ENCODE results near the gene ARHGAP27.
"Not testable (repeated sequence)": the region's sequence is repeated elsewhere in the genome, so short reads cannot be mapped to it uniquely, and the experiment has no call there.

Gene ARHGAP27

DNA sequence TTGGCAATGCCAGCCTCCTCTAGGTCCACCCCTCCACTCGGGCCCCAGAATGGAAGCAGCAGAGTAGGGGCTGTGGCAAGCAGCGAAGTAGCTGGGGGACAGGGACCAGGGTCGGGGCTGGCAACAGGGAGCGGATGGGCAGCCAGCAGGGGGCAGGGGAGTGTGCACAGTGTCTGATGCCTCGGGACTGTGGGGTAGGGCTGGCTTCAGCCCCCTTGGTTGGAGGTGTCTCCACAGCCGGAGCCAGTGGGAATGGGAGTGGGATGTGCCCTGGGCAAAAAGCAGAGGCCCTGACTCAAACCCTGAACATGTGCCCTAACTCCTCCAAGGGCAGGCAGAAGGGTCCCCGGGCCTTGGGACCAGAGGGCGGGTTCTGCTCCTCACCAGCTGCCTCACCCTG lies 18.5 kb upstream of the ARHGAP27 start:
- peak; percentile 30 to 41 for ATAC-seq (replicated peaks)
- peaks cover 16 to 21% of the 10 kb centered on the region in 2 donors for H3K4me1 Mint-ChIP-seq
- H3K4me3 Mint-ChIP-seq = peak overlapping the region in 1 of 2 donors; percentile 67
- peak overlapping the region; percentile 59 for H3K27ac Mint-ChIP-seq
- no peaks in the 10 kb centered on the region for H3K9me3 Mint-ChIP-seq
- no peaks in the 10 kb centered on the region for H3K27me3 Mint-ChIP-seq
- DNase-seq = no peak
- H3K36me3 Mint-ChIP-seq = peaks cover 39 to 48% of the 10 kb centered on the region in 2 donors

DNA sequence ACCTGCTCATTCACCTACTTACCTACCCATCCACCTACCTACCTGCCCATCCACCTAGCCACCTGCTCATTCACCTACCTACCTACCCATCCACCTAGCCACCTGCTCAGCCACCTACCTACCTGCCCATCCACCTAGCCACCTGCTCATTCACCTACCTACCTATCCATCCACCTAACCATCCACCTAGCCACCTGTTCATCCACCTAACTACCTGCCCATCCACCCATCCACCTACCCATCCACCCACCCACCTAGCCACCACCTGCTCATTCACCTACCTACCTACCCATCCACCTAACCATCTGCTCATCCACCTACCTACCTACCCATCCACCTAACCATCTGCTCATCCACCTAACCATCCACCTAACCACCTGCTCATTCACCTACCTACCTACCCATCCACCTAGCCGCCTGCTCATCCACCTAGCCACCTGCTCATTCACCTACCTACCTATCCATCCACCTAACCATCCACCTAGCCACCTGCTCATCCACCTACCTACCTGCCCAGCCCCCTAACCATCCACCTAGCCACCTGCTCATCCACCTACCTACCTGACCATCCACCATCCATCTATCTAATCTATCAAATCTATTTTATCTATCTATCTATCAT lies 17.1 kb upstream of the ARHGAP27 start:
- not testable (repeated sequence) for H3K9me3 Mint-ChIP-seq; H3K27me3 Mint-ChIP-seq; ATAC-seq (replicated peaks); DNase-seq; H3K27ac Mint-ChIP-seq; H3K4me3 Mint-ChIP-seq
- peaks cover 16 to 26% of the 10 kb centered on the region in 2 donors for H3K4me1 Mint-ChIP-seq
- H3K36me3 Mint-ChIP-seq = peaks cover 37 to 47% of the 10 kb centered on the region in 2 donors

GRCh38 chr17:45449260-45449659 lies 16.6 kb upstream of the ARHGAP27 start:
- H3K9me3 Mint-ChIP-seq; DNase-seq; ATAC-seq (replicated peaks); H3K4me3 Mint-ChIP-seq; H3K27me3 Mint-ChIP-seq: not testable (repeated sequence)
- Mint-ChIP-seq H3K36me3 (peaks cover 36 to 42% of the 10 kb centered on the region in 2 donors), H3K4me1 (peaks cover 15 to 26% of the 10 kb centered on the region in 2 donors), H3K27ac (peak overlapping the region; percentile 62)

- not testable (repeated sequence) for H3K4me3 Mint-ChIP-seq; DNase-seq; ATAC-seq (replicated peaks); H3K27ac Mint-ChIP-seq; H3K27me3 Mint-ChIP-seq; H3K9me3 Mint-ChIP-seq
- Mint-ChIP-seq H3K4me1 (peaks cover 15 to 26% of the 10 kb centered on the region in 2 donors), H3K36me3 (peaks cover 38 to 42% of the 10 kb centered on the region in 2 donors)
Observed at GRCh38 chr17:45448483-45448882, 15.8 kb upstream of the ARHGAP27 start.

DNA sequence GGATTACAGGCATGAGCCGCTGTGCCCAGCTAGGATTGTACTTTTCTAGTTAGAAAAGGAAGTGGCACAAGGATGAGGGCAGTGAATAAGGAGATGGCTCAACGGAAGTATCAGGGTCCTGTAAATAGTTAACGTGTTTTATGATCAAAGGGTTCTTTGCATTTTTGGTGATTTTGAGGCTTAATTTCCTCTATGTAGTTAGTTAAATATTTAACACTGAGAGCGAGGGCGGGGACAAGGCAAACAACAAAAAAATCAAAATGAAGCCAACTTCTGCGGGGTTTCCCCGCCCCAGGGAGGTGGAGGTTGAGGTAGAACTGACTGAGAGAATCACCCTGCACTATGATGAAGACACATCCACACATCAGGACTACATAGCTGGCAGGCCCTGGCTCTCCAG lies 15.4 kb upstream of the ARHGAP27 start:
- H3K36me3 Mint-ChIP-seq = peaks cover 38 to 42% of the 10 kb centered on the region in 2 donors
- H3K27me3 Mint-ChIP-seq; H3K9me3 Mint-ChIP-seq; DNase-seq; H3K27ac Mint-ChIP-seq; H3K4me3 Mint-ChIP-seq; ATAC-seq (replicated peaks): not testable (repeated sequence)
- H3K4me1 Mint-ChIP-seq = peaks cover 15 to 24% of the 10 kb centered on the region in 2 donors

GRCh38 chr17:45447650-45448049 lies 15.0 kb upstream of the ARHGAP27 start:
- ATAC-seq (replicated peaks); H3K27me3 Mint-ChIP-seq; H3K4me3 Mint-ChIP-seq; H3K27ac Mint-ChIP-seq; DNase-seq; H3K9me3 Mint-ChIP-seq: not testable (repeated sequence)
- peaks cover 13 to 20% of the 10 kb centered on the region in 2 donors for H3K4me1 Mint-ChIP-seq
- peaks cover 35 to 42% of the 10 kb centered on the region in 2 donors for H3K36me3 Mint-ChIP-seq

- DNase-seq; ATAC-seq (replicated peaks); H3K4me3 Mint-ChIP-seq; H3K27ac Mint-ChIP-seq; H3K27me3 Mint-ChIP-seq; H3K9me3 Mint-ChIP-seq: not testable (repeated sequence)
- Mint-ChIP-seq H3K36me3 (peaks cover 37 to 42% of the 10 kb centered on the region in 2 donors), H3K4me1 (peaks cover 13 to 18% of the 10 kb centered on the region in 2 donors)
Observed at GRCh38 chr17:45446872-45447625, 14.4 kb upstream of the ARHGAP27 start.

- H3K27me3 Mint-ChIP-seq, H3K27ac Mint-ChIP-seq, H3K9me3 Mint-ChIP-seq, H3K4me3 Mint-ChIP-seq, DNase-seq: not testable (repeated sequence)
- ATAC-seq (replicated peaks) = peak; percentile 57 to 74
- Mint-ChIP-seq H3K36me3 (peaks cover 40 to 46% of the 10 kb centered on the region in 2 donors), H3K4me1 (peaks cover 13 to 23% of the 10 kb centered on the region in 2 donors)
Observed at GRCh38 chr17:45445901-45446743, 13.5 kb upstream of the ARHGAP27 start.

DNA sequence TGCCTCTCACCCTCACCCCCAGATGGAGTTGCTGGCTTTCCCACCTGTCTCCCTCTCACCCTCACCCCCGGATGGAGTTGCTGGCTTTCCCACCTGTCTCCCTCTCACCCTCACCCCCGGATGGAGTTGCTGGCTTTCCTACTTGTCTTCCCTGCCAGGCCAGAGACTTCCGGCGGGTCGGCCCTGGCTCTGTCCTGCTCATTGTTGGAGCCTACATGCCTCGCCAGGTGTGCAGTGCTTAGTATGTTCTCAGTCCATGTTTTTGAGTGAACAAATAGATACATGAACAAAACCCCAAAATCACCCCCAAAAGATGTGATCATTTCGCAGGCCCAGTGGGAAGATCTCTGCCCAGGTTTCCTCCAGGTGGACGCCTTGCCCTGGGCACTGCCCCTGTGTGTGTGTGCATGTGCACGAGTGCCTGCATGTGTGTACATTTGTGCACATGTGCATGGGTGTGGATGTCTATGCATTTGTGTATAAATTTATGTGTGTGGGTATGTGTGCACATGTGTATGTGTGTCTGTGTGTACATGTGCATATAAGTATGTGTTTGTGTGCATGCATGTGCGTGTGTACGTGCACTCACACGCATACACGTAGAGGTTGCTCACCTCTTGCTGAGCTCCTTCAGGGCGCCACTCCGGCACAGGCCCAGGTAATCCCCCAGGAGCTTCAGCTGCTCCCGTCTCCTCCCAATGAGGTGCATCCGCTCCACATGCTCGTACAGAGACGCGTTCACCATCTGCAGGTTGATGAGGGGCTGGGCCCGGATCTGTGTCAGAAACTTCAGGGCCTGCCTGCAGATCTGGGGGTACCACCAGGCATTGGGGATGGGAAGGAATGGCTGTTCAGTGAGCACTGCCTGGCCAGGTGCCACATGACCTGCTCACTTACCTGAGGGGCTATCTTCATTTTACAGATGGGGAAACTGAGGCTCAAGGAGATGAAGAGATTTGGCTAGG lies 12.5 kb upstream of the ARHGAP27 start:
- DNase-seq; H3K27ac Mint-ChIP-seq; H3K4me3 Mint-ChIP-seq; ATAC-seq (replicated peaks); H3K27me3 Mint-ChIP-seq; H3K9me3 Mint-ChIP-seq: not testable (repeated sequence)
- Mint-ChIP-seq H3K36me3 (peaks cover 35 to 44% of the 10 kb centered on the region in 2 donors), H3K4me1 (peaks cover 19 to 27% of the 10 kb centered on the region in 2 donors)

GRCh38 chr17:45444301-45444700 lies 11.6 kb upstream of the ARHGAP27 start:
- DNase-seq; H3K9me3 Mint-ChIP-seq; H3K4me3 Mint-ChIP-seq; ATAC-seq (replicated peaks); H3K27me3 Mint-ChIP-seq; H3K27ac Mint-ChIP-seq: not testable (repeated sequence)
- Mint-ChIP-seq H3K4me1 (peaks cover 14 to 25% of the 10 kb centered on the region in 2 donors), H3K36me3 (peaks cover 27 to 39% of the 10 kb centered on the region in 2 donors)

DNA sequence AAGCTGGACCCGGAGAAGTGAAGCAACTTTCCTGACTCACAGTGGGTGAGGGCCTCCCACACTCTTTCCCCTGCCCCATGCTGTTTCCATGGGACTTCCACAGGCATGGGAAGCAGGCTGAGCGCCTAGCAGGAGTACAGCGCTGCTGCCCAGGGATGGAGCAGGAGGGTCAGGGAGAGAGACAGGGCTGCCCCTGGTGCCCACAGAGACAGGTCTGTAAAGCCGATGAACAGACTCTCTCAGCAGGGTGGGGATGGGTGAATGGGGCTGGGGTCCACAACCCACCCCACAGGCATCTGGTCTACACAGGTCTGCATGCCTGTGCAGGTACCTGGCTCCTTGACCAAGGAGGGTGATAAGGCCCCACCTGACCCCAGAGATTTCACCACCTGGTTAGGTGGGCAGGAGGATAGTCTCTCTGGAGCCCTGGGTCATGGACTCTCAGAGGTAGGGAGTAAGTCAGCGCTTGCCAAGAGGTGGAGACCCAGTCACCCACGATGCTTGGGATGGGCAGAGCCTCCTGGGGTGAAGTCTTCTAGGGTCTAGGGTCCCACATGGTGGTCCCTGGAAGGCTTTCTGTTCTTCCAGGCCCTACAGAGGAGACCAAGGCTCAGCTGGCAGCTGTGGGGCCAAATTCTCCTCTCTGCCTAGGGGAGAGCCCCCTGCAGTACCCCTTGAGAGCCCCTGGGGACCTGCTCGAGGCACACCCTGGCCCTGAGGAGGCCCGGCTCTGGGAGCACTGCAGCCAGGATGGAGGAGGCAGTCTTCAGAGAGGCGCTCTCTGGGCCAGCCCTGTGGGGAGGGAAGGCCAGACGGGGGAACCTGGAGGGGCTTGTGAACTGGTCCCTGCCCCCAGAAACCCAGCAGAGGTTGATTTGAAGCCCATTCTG lies 10.9 kb upstream of the ARHGAP27 start:
- peaks cover 24 to 38% of the 10 kb centered on the region in 2 donors for H3K36me3 Mint-ChIP-seq
- H3K27ac Mint-ChIP-seq, H3K9me3 Mint-ChIP-seq, H3K27me3 Mint-ChIP-seq, H3K4me3 Mint-ChIP-seq, DNase-seq: not testable (repeated sequence)
- peaks cover 14 to 25% of the 10 kb centered on the region in 2 donors for H3K4me1 Mint-ChIP-seq
- peak in 1 of 2 donors; percentile 35 for ATAC-seq (replicated peaks)

DNA sequence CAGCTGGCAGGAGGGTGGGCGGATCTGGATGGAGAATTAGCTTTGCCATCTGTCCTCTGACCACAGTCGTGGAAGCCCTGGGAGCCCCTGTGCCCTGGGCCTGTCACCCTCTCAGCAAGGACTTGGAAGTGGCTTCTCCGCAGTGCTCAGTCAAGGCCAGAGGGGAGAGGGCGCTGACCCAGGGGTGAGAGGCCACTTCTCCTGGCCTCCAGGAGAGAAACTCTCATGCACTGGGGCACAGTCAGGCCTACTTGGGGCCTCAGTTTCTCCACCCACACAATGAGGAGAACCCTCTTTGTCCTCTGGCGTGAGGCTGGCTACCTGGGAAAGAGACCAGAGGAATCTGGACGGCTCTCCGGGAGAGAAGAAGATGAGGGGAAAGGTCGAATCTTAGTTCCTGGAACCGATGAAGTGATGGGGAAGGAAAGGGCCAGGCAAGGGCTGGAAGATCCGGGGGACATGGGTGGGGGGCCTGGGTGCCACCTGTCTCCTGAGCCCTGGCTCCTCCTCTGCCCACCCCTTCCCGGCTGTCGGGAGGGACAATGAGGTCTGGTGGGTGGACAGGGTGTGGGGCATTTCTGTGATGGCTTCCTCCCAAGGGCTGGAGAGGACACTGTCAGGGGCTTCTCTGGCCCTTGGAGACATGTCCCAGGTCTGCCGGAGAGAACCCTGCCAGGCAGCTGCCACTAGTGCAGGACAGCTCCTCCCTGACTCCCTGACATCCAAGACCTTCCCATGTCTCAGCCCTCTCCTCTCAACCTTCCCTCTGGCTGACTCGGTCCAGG lies 9.0 kb upstream of the ARHGAP27 start:
- ATAC-seq (replicated peaks) = no peak
- peaks cover 22 to 31% of the 10 kb centered on the region in 2 donors for H3K36me3 Mint-ChIP-seq
- H3K4me3 Mint-ChIP-seq = no peak overlapping the region
- H3K4me1 Mint-ChIP-seq = peaks cover 14 to 29% of the 10 kb centered on the region in 2 donors
- H3K9me3 Mint-ChIP-seq = no peaks in the 10 kb centered on the region
- no peak for DNase-seq
- H3K27me3 Mint-ChIP-seq = no peaks in the 10 kb centered on the region
- H3K27ac Mint-ChIP-seq = no peak overlapping the region

All from stimulated activated naive B cell treated with anti-CD40 and anti-IgM and Interleukin-4, amounts not matched to agents 10 μg/mL and 1 μg/mL and 100 μg/mL, for 72 hours (primary cell).